NCI-H345 (cell line): ENCODE results near the gene IL36RN.

ENCODE experiments used
- DNase-seq: peaks from one replicate; lab custom pipeline; 2025; lab: John Stamatoyannopoulos, UW

The IL36RN gene

DNA sequence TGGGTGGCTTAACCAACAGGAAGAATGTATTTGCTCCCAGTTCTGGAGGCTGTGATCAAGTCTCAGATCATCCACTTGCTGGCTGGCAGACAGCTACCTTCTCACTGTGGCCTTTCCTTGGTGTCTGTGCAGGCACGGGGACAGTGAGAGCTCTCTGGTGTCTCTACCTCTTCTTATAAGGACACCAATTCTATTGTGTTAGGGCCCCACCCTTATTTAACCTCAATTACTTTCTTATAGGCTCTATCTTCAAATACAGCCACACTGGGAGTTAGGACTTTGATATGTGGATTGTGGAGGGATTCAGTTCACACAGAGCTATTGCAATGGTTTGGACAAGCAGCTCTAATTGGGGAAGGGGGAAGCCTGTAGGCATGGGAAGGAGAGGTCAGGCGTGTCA is 43.1 kb downstream of the IL36RN start:
- DNase-seq = no peak

DNA sequence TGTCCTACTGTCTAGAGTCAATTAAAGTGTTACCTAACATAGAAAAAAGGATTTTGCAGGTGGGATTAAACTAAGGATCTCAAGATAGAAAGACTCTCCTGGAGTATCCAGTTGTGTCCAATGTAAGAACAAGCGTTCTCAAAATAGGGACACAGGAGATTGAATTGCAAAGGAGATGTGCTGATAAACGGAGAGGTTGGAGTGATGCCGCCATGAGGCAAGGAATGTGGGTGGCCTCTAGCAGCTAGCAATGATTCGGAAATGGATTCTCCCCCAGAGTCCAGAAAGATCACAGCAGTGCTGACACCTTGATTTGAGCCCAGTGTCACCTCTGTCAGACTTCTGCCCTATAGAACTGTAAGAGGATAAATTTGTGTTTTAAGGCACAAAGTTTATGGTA is 44.3 kb downstream of the IL36RN start:
- DNase-seq = no peak

DNA sequence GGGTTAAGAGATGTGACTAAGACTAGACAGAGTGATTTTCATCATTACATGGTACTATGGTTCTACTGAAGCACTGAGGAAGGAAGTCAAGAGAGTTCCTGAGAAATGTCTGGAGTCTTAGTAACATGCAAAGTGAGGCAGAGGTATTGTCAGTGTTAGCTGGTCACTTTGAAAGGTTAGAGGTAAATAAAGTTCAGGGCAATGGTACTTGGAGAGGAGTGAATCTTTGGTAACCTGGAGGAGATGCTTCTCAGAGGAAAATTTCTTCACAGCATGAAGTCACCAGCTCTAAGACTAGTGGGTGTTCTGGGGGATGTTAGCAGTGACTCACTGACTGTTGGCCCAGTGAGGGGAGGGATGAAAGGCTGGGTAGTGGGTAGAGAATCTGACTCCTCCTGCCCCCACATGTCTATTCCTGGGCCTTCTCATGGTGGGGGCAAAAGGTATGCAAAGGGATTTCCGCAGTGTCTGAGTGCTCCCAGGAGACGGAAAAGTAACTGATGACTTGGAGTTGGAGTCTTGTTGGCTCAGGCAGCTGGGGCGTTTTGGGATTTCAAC is 45.1 kb downstream of the IL36RN start:
- DNase-seq = no peak

DNA sequence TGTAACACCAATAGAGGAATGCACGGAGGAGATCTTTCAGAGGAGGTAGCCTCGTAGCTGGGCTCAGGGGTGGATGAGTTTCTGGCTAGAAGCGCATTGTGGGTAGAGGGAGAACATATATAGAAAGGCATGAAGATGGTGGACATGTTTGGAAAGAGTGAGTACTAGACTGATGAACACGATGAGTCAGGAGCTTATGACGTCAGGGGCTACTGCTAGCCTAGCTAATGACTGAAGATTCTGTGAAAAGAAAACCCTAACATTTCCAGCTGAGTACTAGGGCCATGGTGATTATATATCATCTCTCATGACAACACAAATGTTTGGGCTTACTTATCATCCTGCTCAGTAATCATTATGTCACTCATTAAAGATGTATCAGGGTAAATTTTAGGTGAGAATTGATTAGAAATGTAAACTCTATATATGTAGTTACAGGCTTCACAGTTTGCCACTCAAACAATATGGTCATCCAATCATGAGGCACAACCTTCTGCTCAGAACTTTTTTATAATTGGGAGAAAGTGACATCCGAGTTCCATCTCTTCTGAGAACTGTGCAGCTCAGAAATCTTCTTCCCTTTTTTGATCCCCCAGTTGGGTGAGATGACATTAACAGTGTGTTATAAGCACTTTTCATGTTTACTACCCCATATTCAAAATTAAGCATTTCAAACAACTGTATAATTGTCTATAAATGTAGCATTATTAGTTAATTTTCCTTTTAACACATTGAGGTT is 46.2 kb downstream of the IL36RN start:
- no peak for DNase-seq

DNA sequence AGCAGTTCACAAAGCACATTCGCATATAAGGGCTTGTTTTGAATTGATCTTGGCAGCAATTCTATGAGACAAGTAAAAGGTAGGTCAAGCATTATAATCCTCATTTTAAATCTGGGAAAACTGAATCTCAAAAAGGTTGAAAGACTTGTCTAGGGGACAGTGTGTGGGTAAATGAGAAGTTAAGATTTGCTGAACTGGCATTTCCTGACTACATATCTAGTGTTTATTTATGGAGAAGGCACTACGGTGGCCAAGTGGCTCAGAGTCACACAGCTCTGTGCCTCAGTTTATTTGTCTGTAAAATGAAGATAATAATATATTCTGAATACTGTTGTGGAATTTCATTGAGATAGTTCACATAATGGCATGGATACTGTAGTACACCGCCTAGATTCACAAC is 52.1 kb downstream of the IL36RN start:
- DNase-seq = no peak

DNA sequence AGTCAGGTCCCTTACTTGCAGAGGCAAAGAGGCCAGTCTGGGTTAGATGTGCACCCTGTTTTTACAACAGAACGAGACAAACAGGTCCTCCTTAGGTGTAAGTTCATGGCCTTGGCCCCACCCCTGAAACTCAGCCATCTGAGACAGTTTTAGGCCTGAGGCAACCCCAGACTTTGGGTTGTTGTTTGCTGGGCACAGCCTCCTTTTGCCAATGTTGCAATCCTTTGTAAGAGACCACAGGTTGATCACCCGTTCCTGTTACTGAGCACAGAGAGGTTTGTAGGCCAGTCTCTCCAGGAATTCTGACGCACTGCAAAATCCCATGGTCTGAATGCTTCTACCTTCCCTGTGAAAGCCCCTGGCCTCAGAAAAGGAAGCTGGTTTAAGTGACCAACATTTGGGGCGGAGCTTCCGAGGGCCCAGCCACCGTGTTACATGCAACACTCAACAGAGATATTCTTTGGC is 52.9 kb downstream of the IL36RN start:
- no peak for DNase-seq

DNA sequence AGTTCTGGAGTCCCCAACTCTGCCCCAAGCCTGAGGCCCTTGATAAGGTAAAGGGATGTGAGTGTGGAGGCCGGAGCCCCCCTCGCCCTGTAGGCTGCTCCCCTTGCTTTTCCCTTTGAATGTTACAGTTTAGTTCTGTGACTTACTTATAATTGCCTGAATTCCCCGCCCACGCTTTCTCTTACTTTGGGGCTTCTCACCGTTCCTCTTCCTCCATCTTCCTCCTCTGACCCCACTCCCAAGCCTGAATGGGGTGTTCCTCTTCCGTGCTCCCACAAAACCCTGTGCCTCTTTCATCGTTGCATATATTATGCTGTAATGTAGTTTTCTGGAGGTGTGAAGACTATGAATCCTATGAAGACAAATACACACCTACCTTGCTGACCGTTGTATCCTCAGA is 53.4 kb downstream of the IL36RN start:
- DNase-seq = no peak

DNA sequence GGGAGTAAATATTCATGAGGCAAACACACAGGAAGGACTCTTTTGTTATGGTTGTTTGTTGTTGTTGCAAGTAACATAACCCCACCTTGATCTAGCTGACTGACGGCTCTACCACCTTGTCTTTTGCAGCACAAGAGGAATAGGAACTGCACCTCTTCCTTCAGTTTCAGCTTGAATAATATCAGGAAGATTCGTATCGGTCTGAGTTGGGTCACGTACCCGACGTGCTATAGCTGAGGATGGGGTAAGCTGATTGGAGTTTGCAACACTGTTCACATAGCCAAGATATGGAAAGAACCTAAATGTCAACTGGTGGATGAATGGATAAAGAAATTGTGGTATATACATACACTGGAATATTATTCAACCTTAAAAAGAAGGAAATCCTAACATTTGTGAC is 53.9 kb downstream of the IL36RN start:
- no peak for DNase-seq

DNA sequence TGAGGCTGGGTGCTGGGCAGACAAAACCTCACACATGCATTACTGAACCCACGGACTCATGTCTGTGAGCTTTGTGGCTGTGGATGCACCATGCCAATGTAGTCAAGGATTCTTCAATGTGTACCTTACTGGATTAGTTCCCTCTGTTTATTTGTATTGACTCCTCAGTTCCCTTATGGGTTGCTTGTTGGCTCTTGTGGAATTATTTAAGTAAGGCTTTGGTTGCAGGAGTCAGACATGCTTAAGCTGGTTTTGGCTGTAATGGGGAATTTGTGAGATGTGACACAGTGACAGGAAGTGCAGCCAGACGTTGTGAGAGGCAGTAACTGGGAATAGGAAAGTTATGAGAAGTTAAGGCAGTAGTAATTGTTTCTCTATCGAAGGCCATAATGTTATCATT is 54.8 kb downstream of the IL36RN start:
- no peak for DNase-seq
